H9 (cell line): ENCODE results near the gene BTBD6. TPM values are rescaled to one million over a fixed set of nuclear protein-coding genes. Genes with fewer than 3 reads are reported as not detected.

Experiments
- DNase-seq: peaks from one replicate; pipeline ENCODE4 v3.0.0-alpha.2; 2017
- H2AFZ ChIP-seq: one replicate; pipeline ENCODE4 v1.6.1; 2013; ENCODE audit warnings: mild to moderate bottlenecking, low read length, control low read depth, moderate library complexity
- H2AK5ac ChIP-seq: 2 replicates; pipeline ENCODE4 v1.6.1; 2013; ENCODE audit warnings: low read length, control low read depth, mixed read lengths; ENCODE audit not compliant: insufficient read length
- H2BK120ac ChIP-seq: one replicate; pipeline ENCODE4 v1.6.1; 2013; ENCODE audit warnings: low read depth, mild to moderate bottlenecking, low read length, control low read depth, inconsistent platforms; ENCODE audit not compliant: poor library complexity, severe bottlenecking
- H2BK12ac ChIP-seq: 2 replicates; pipeline ENCODE4 v1.6.1; 2013; ENCODE audit warnings: low read length, control low read depth, mixed read lengths, low read depth; ENCODE audit not compliant: insufficient read length
- H2BK15ac ChIP-seq: 2 replicates; pipeline ENCODE4 v1.6.1; 2013; ENCODE audit warnings: low read depth, low read length, control low read depth
- H2BK20ac ChIP-seq: one replicate; pipeline ENCODE4 v1.6.1; 2013; ENCODE audit warnings: low read depth, mild to moderate bottlenecking, low read length, control low read depth, inconsistent platforms; ENCODE audit not compliant: poor library complexity, severe bottlenecking
- H2BK5ac ChIP-seq: 2 replicates; pipeline ENCODE4 v1.6.1; 2013; ENCODE audit warnings: low read length, control low read depth, mixed read lengths; ENCODE audit not compliant: insufficient read length
- H3K14ac ChIP-seq: 2 replicates; pipeline ENCODE4 v1.6.1; 2013; ENCODE audit warnings: low read length, control low read depth; ENCODE audit not compliant: insufficient read depth
- H3K18ac ChIP-seq: 2 replicates; pipeline ENCODE4 v1.6.1; 2013; ENCODE audit warnings: low read depth, mild to moderate bottlenecking, mixed read lengths, low read length, control low read depth; ENCODE audit not compliant: insufficient read length
- H3K23ac ChIP-seq: 2 replicates; pipeline ENCODE4 v1.6.1; 2013; ENCODE audit warnings: low read length, control low read depth, mixed read lengths, low read depth; ENCODE audit not compliant: insufficient read length
- H3K23me2 ChIP-seq: 2 replicates; pipeline ENCODE4 v1.6.1; 2013; ENCODE audit warnings: low read depth, mild to moderate bottlenecking, mixed read lengths, low read length, control low read depth; ENCODE audit not compliant: insufficient read length, poor library complexity, severe bottlenecking
- H3K27ac ChIP-seq: 2 replicates; pipeline ENCODE4 v1.5.1; 2013; ENCODE audit warnings: low read length, control low read depth, mixed read lengths, low read depth; ENCODE audit not compliant: insufficient read length
- H3K27me3 ChIP-seq: 2 replicates; pipeline ENCODE4 v1.6.1; 2013; ENCODE audit warnings: low read length, control low read depth, inconsistent platforms; ENCODE audit not compliant: insufficient read depth
- H3K4ac ChIP-seq: 2 replicates; pipeline ENCODE4 v1.6.1; 2013; ENCODE audit warnings: low read depth, mild to moderate bottlenecking, control low read depth, inconsistent platforms, low read length, moderate library complexity
- H3K4me1 ChIP-seq: 2 replicates; pipeline ENCODE4 v1.6.1; 2013; ENCODE audit warnings: low read length, control low read depth, inconsistent platforms; ENCODE audit not compliant: insufficient read depth
- H3K4me2 ChIP-seq: 2 replicates; pipeline ENCODE4 v1.6.1; 2013; ENCODE audit warnings: low read length, control low read depth, mixed read lengths; ENCODE audit not compliant: insufficient read length, insufficient read depth
- H3K56ac ChIP-seq: 2 replicates; pipeline ENCODE4 v1.6.1; 2013; ENCODE audit warnings: low read depth, mild to moderate bottlenecking, mixed read lengths, low read length, control low read depth; ENCODE audit not compliant: insufficient read length
- H3K79me1 ChIP-seq: 2 replicates; pipeline ENCODE4 v1.6.1; 2013; ENCODE audit warnings: low read depth, mild to moderate bottlenecking, moderate library complexity, low read length, control low read depth, inconsistent platforms; ENCODE audit not compliant: insufficient read depth, poor library complexity, severe bottlenecking
- H3K79me2 ChIP-seq: 2 replicates; pipeline ENCODE4 v1.6.1; 2013; ENCODE audit warnings: low read length, control low read depth, inconsistent platforms; ENCODE audit not compliant: insufficient read depth
- H3K9ac ChIP-seq: 2 replicates; pipeline ENCODE4 v1.6.1; 2013; ENCODE audit warnings: low read length, control low read depth, mixed read lengths; ENCODE audit not compliant: insufficient read length; ENCODE audit errors: extremely low read depth
- H3K9me3 ChIP-seq: one replicate; pipeline ENCODE4 v1.6.1; 2013; ENCODE audit warnings: low read depth, low read length, inconsistent platforms; ENCODE audit not compliant: control insufficient read depth
- H3T11ph ChIP-seq: one replicate; pipeline ENCODE4 v1.6.1; 2013; ENCODE audit warnings: mild to moderate bottlenecking, low read length, control low read depth, inconsistent platforms
- H4K20me1 ChIP-seq: one replicate; pipeline ENCODE4 v1.6.1; 2013; ENCODE audit not compliant: control insufficient read depth, insufficient read length, insufficient read depth
- H4K5ac ChIP-seq: 2 replicates; pipeline ENCODE4 v1.6.1; 2013; ENCODE audit warnings: low read depth, mild to moderate bottlenecking, mixed read lengths, low read length, control low read depth; ENCODE audit not compliant: insufficient read length
- H4K8ac ChIP-seq: replicated peaks from 2 replicates; pipeline ENCODE4 v1.6.1; 2013; ENCODE audit warnings: low read length, control low read depth, mixed read lengths, low read depth; ENCODE audit not compliant: insufficient read length
- H4K91ac ChIP-seq: 2 replicates; pipeline ENCODE4 v1.6.1; 2013; ENCODE audit warnings: low read depth, mild to moderate bottlenecking, moderate library complexity, mixed read lengths, low read length, control low read depth; ENCODE audit not compliant: insufficient read length
- H3K27ac Mint-ChIP-seq, 3 experiments: 2 replicates in 2 of 3; 3 replicates in 1 of 3; pipeline ENCODE4 v1.8.0; 2020 to 2021; ENCODE audit warnings: mixed read lengths in 3 of 3, mild to moderate bottlenecking in 1 of 3, moderate library complexity in 1 of 3
- H3K27me3 Mint-ChIP-seq: 2 replicates; pipeline ENCODE4 v1.8.0; 2021; ENCODE audit warnings: low read depth, mild to moderate bottlenecking, moderate library complexity, mixed read lengths
- H3K36me3 Mint-ChIP-seq, 3 experiments: 2 replicates in 2 of 3; 3 replicates in 1 of 3; pipeline ENCODE4 v1.8.0; 2020 to 2021; ENCODE audit warnings: low read depth in 3 of 3, mixed read lengths in 3 of 3; ENCODE audit not compliant: insufficient read depth in 1 of 3
- H3K4me1 Mint-ChIP-seq, 2 experiments: 2 replicates each; pipeline ENCODE4 v1.8.0; 2020; ENCODE audit warnings: mixed read lengths in 2 of 2
- H3K4me3 Mint-ChIP-seq, 2 experiments: 2 replicates in 1 of 2; 3 replicates in 1 of 2; pipeline ENCODE4 v1.8.0; 2020 to 2021; ENCODE audit warnings: mild to moderate bottlenecking in 2 of 2, mixed read lengths in 2 of 2, moderate library complexity in 1 of 2
- H3K9me3 Mint-ChIP-seq, 2 experiments: 2 replicates in 1 of 2; 3 replicates in 1 of 2; pipeline ENCODE4 v1.8.0; 2020; ENCODE audit warnings: mild to moderate bottlenecking in 2 of 2, mixed read lengths in 2 of 2, moderate library complexity in 1 of 2
- CTCF ChIP-seq: fragments of 200-600 bp; sonication (generic); conservative IDR thresholded peaks from 3 replicates; pipeline ENCODE4 v1.8.0; 2021; ENCODE audit warnings: antibody characterized with exemption, mild to moderate bottlenecking
- WGBS: extraction: QIAGEN DNeasy Blood & Tissue Kit; methylation state at CpG from one replicate; pipeline ENCODE4 v1.1.7; 2013; ENCODE audit warnings: missing lambda C conversion rate, low lambda C conversion rate, mixed read lengths; ENCODE audit not compliant: insufficient read length; ENCODE audit errors: extremely low coverage; 5-methylcytosine and 5-hydroxymethylcytosine counted together
- total RNA-seq: library from RNA; stranded (reverse); gene quantifications from 2 replicates; pipeline ENCODE4 v1.2.1, GENCODE V29; 2021

BTBD6 gene
- total RNA-seq, 1 experiment from 2014 or later: 23.3 TPM

GRCh38 chr14:105208738-105209075, 39.6 kb upstream of the BTBD6 start:
- no peak overlapping the region for H3K23ac ChIP-seq
- H3K27me3 ChIP-seq: no peaks in the 10 kb centered on the region
- WGBS: no CpG with 5 or more reads among the region's 12 CpGs
- no peak overlapping the region for H3K4me3 Mint-ChIP-seq
- no peak overlapping the region for H2AK5ac ChIP-seq
- H3K27ac Mint-ChIP-seq: 0 out of 7 replicates have a peak overlapping the region, but pooled peaks of 1 of the 3 experiments have one; percentile 22
- no peak overlapping the region for H2AFZ ChIP-seq
- no peak overlapping the region for H2BK120ac ChIP-seq
- H3K27ac ChIP-seq: no peak overlapping the region
- H3K79me2 ChIP-seq: no peaks in the 10 kb centered on the region
- H3K56ac ChIP-seq: no peak overlapping the region
- H3K4me1 Mint-ChIP-seq: no peaks in the 10 kb centered on the region; a peak in 2 of 4 replicates
- H3K4me1 ChIP-seq: no peaks in the 10 kb centered on the region
- no peak overlapping the region for H4K5ac ChIP-seq
- H3K23me2 ChIP-seq: no peaks in the 10 kb centered on the region
- H3K27me3 Mint-ChIP-seq: peaks cover 1% of the 10 kb centered on the region; the same call in 1 of the 2 replicates
- H4K20me1 ChIP-seq: no peaks in the 10 kb centered on the region
- no peak for DNase-seq
- no peak overlapping the region for H2BK20ac ChIP-seq
- no peaks in the 10 kb centered on the region for H3K9me3 ChIP-seq
- TF ChIP-seq CTCF: no peak
- H2BK5ac ChIP-seq: no peak overlapping the region
- no peaks in the 10 kb centered on the region for H3K79me1 ChIP-seq
- no peak overlapping the region for H3K9ac ChIP-seq
- no peak overlapping the region for H3K4ac ChIP-seq
- H4K91ac ChIP-seq: no peak overlapping the region
- H3K18ac ChIP-seq: no peak overlapping the region
- no peak overlapping the region; the same call in 1 of the 2 replicates for H3K14ac ChIP-seq
- no peak overlapping the region for H4K8ac ChIP-seq
- no peak overlapping the region for H3T11ph ChIP-seq
- no peak overlapping the region for H2BK15ac ChIP-seq
- H2BK12ac ChIP-seq: no peak overlapping the region
- no peak overlapping the region for H3K4me2 ChIP-seq
- H3K36me3 Mint-ChIP-seq: no peaks in the 10 kb centered on the region; a peak in 2 of 7 replicates
- no peaks in the 10 kb centered on the region for H3K9me3 Mint-ChIP-seq
